Astrocyte of the spinal cord (primary cell): Measurements from ENCODE around the gene ARID3C.
A peak's percentile ranks its signal among the peaks of the same experiment; 100 is the strongest.

Experiments used
- DNase-seq: peaks from one replicate; pipeline ENCODE4 v3.0.0; 2011; ENCODE audit warnings: low read depth, low spot score
- H3K4me3 ChIP-seq: 2 replicates; pipeline ENCODE4 v1.5.1; 2011; ENCODE audit warnings: low read depth, mild to moderate bottlenecking, low read length, moderate library complexity
- CTCF ChIP-seq: IDR thresholded peaks from 2 replicates; pipeline ENCODE4 v1.5.1; 2012; ENCODE audit warnings: low read depth, mild to moderate bottlenecking, low read length, inconsistent platforms
- in situ Hi-C: cut with HindIII; loops from 2 replicates; pipeline ENCODE4 v1.10.0; 2017; ENCODE audit warnings: low sequenced_read_pairs

Gene ARID3C

GRCh38 chr9:34669809-34670562 is 41.1 kb upstream of the ARID3C start:
- no peak overlapping the region for H3K4me3 ChIP-seq
- no peak for TF ChIP-seq CTCF
- DNase-seq, result no peak
- in situ Hi-C loops, result no loop called here

GRCh38 chr9:34665381-34666250 is 36.8 kb upstream of the ARID3C start:
- TF ChIP-seq CTCF, result no peak
- DNase-seq, result peak; percentile 93
- peak overlapping the region; percentile 85 for H3K4me3 ChIP-seq
- in situ Hi-C loops, result no loop called here

- DNase-seq, result no peak
- in situ Hi-C loops, result no loop called here
- no peak for TF ChIP-seq CTCF
- peak overlapping the region; percentile 85 for H3K4me3 ChIP-seq
Measured at GRCh38 chr9:34665067-34665380, 36.2 kb upstream of the ARID3C start.

GRCh38 chr9:34664281-34665066 is 35.6 kb upstream of the ARID3C start:
- DNase-seq, result peak; percentile 66
- H3K4me3 ChIP-seq, result peak overlapping the region; percentile 85
- in situ Hi-C loops, result no loop called here
- peak; percentile 94 for TF ChIP-seq CTCF

- in situ Hi-C loops, result no loop called here
- DNase-seq, result no peak
- no peak for TF ChIP-seq CTCF
Measured at GRCh38 chr9:34663303-34663605, 34.4 kb upstream of the ARID3C start.

GRCh38 chr9:34662526-34663302 is 33.8 kb upstream of the ARID3C start, which contains the start of gene CCL27:
Gene CCL27, minus strand, starts transcription at chr9:34662657. Its CDS starts 24 bp downstream, at chr9:34662633.
- TF ChIP-seq CTCF, result no peak
- no peak for DNase-seq
- no peak within 1 kb of the TSS for H3K4me3 ChIP-seq
- in situ Hi-C loops, result no loop called here

More at GRCh38 chr9:34663303-34663605, 34.4 kb upstream of the ARID3C start:
- no peak overlapping the region for H3K4me3 ChIP-seq
